ENCODE data around the gene CD86.
"Not testable (repeated sequence)": the region's sequence is repeated elsewhere in the genome, so short reads cannot be mapped to it uniquely, and the experiment has no call there.

The CD86 gene, protein sequence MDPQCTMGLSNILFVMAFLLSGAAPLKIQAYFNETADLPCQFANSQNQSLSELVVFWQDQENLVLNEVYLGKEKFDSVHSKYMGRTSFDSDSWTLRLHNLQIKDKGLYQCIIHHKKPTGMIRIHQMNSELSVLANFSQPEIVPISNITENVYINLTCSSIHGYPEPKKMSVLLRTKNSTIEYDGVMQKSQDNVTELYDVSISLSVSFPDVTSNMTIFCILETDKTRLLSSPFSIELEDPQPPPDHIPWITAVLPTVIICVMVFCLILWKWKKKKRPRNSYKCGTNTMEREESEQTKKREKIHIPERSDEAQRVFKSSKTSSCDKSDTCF

GRCh38 chr3:122055215-122055614 is at the start of gene CD86:
TSS of gene CD86 (plus strand) at chr3:122055362. CDS start at chr3:122055490, 128 bp downstream.
- DNase-seq: no peak

- DNase-seq: no peak
These were observed 48.9 kb upstream of the CD86 start for GRCh38 chr3:122006267-122006666.

- no peak for DNase-seq
These were observed 47.0 kb upstream of the CD86 start for GRCh38 chr3:122008166-122008565.

GRCh38 chr3:122010506-122010905 is 44.7 kb upstream of the CD86 start:
- DNase-seq: no peak

DNA sequence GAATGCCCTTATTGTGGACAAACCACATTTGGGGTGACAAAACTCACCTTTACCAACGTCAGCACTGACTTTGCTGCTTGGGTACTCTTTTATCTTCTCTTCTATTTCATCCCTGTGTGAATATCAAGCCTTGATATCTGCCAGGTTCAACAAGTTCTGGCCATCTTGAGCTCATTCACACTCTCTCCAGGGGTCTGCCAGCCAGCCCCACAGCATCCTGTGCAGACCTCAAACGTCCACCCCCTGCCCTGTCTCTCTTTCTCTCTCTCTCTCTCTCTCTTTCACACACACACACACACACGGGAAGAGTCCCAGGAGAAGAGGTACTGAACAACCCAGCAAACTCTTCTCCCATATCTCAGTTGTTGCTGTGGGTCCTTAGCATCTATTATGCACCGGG is 43.8 kb upstream of the CD86 start:
- no peak for DNase-seq

DNA sequence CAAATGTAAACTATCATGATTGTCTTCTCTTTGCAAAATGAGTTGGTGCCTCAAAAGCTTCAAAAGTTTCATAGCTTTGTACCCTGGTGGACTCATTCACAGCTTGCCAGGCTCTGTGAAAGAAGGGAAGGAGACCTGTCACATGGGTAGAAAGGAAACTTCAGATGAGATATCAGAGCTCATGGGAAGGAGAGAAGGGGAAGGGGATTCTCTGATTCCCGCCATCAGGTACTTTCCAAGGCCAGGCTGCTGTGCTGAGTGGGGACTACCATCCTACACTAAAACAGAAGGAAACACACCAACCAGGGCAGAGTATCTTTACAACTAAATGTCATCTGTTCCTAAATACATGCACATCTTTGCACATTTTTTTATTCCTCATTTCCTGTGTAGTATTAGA is 42.3 kb upstream of the CD86 start:
- no peak for DNase-seq

GRCh38 chr3:122013448-122013925 is 41.7 kb upstream of the CD86 start:
- no peak for DNase-seq

DNA sequence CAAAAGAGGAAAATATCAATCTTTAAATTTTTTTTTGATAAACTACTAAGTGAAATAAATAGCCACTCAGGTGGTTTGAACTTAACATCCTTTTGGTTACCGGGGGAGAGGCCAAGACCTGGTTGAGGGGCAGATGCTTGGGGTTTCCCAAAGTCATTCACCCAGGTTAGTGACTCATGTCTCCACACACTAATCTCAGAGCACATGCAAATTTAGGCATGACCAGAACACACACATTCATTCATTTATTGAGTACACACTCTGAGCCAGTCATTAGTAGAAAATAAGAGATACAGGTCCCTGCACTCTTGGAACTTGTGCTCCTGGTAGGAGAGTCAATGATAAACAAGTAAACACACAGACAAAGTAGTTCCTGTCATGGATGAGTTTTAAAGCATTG is 40.4 kb upstream of the CD86 start:
- DNase-seq: peak; percentile 8

DNA sequence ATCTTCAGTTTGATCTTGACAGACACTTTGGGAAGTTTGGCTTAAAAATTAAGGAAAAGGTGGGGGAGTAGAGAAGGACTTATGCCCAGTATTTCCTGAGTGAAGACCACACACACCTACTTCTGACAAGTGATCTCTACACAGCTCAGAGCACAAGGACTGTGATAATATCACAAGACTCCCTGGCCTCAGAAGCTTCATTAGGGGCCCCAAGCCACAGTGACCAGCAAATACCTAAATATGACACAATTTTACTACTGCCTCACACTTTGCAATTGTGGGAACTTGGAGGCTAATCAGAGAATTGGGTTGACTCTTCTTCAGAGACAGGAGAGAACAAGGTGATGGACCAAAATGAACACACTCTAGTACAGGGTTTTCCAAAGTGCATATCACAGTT is 35.7 kb upstream of the CD86 start:
- no peak for DNase-seq

DNA sequence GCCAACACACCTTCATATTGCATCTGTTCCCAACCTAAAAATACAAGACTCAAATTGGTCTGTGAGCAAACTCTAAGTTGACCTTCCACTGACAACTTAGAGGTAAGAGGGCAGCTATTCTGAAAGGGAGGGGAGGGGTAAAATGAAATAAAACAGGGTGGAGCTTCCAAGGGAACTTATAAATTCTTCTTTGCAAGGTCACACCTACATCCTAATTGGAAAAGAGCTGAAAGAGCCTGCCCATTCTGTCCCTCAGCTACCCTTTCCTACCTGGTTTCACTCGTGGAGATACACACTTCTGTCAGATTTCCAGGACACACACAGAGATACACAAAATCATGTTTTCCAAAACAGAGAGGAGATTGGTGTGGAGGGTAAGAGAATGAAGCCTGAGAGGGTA is 34.1 kb upstream of the CD86 start:
- no peak for DNase-seq

GRCh38 chr3:122021811-122022401 is 33.3 kb upstream of the CD86 start, which contains the start of gene ILDR1:
TSS of gene ILDR1 (minus strand) at chr3:122022247. CDS start at chr3:122022077, 170 bp downstream.
- DNase-seq: no peak

DNA sequence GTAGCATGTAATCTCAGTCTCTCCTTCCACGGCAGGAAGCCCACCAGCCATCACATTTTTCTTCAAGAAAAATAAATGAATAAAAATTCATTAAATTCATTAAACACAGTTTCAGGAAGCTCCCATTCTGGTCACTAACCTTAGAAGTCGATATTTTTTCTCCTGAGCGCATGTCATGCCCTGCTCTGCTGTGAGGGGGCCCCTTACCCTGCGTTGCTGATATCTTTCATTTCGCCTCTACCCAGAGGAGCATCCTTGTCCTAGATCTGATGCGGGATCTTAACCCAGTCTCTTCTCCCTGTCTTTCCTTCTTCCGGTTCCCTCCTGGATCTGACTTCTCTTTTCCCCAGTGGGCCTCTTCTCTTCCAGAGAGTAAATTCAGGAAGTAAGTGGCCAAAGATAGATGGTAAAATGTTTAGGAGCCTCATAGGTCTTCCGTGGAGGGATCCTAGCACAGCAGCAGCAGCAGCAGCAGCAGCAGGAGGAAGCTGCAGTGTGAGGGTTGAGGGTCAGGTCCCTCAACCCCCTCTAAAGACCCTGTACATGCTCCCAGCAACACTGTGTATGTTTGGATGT is 31.7 kb upstream of the CD86 start:
- no peak for DNase-seq

DNA sequence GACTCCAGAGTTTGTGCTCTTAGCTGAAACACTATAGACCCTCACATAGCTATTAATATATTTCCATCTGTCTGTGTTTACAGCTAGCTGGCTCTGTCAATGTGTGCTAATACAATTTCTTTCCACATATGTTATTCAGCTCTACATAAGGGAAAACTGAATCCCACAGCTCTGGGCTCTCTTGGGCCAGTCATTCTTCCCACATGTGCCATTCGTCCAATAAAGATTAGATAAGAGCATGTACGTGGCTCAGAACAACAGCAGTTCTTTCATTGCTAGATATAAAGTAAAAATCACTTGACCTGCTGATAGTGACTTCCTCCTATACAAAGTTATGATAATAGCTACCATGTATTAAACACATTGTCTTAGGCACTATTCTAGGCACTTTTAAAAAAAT is 30.4 kb upstream of the CD86 start:
- no peak for DNase-seq

DNA sequence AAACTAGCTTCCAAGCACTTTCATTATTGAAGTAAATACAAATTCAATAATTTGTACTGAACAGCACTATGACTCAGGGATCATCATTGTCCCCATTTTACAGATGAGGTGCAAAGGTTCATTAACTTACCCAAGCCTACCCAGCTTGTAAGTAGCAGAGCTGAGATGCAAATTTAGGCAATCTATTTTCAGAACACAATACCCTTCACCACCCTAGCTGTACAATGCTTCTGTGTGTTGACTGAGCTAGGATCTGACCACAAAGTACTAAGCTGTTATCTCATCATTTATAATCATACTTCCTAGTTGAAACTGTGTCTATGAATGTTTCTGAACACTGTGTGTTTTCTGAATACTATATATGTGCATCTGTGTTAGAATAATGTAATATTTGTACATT is 29.9 kb upstream of the CD86 start:
- no peak for DNase-seq

GRCh38 chr3:122030381-122031122 is 24.6 kb upstream of the CD86 start:
- DNase-seq: peak; percentile 7

- DNase-seq: no peak
These were observed 24.1 kb upstream of the CD86 start for GRCh38 chr3:122031123-122031468.

- DNase-seq: no peak
These were observed 22.6 kb upstream of the CD86 start for GRCh38 chr3:122032531-122032930.

- no peak for DNase-seq
These were observed 22.1 kb upstream of the CD86 start for GRCh38 chr3:122033023-122033422.

- DNase-seq: not testable (repeated sequence)
These were observed 7.9 kb upstream of the CD86 start for GRCh38 chr3:122047296-122047695.

DNA sequence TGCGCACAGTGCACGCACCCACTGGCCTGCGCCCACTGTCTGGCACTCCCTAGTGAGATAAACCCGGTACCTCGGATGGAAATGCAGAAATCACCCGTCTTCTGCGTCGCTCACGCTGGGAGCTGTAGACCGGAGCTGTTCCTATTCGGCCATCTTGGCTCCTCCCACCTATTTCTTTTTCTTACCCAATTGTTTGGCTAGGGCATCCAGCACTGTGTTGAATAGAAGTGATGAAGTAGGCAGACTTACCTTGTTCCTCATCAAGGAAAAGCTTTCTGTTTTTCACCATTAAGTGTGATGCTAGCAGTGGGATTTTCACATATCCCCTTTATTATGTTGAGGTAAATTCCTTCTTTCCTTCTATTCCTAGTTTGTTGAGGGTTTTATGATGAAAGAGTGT is 7.4 kb upstream of the CD86 start:
- not testable (repeated sequence) for DNase-seq

GRCh38 chr3:122052968-122053367 is 2.2 kb upstream of the CD86 start:
- DNase-seq: no peak

- DNase-seq: no peak
These were observed 2.5 kb downstream of the CD86 start for GRCh38 chr3:122057671-122058070.

DNA sequence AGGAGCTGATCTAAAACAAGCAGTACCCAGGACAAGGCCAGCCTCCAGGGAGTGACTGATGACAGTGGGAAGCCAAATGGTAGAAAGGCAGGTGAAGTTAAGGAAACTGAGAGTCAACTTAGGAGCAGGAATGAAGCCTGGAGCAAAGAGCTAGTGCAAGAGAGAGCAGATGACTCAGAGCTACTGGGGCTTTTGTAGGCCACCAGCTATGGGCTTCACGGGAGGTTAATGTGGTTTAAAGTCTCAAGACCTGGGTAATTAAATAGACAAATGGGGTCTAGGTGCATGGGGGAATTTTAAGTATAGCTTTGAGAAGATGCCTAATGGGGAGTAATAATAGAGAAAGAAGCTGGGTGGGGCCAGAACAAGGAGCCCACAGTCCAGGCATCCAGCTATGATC is 3.1 kb downstream of the CD86 start:
- peak; percentile 18 for DNase-seq
